Transverse colon (tissue), 4 donors: ENCODE measurements around the gene NPTXR.

ENCODE experiments used
- CTCF ChIP-seq, 5 experiments: fragments of 200-600 bp in 3 of 5; fragments of 450-650 bp in 2 of 5; sonication (generic) in 3 of 5; IDR thresholded peaks; 1 replicate in 2 of 5; 2 replicates in 3 of 5; pipeline ENCODE4 v1.5.1; 2016 to 2017; ENCODE audit warnings: antibody characterized with exemption in 5 of 5, inconsistent platforms in 3 of 5, mild to moderate bottlenecking in 2 of 5, moderate library complexity in 1 of 5
- EP300 ChIP-seq: sonication (generic); formaldehyde crosslinking; IDR thresholded peaks from one replicate; pipeline ENCODE4 v1.6.1; 2017; ENCODE audit warnings: antibody characterized with exemption, low read depth
- POLR2A ChIP-seq: fragments of 450-650 bp; IDR thresholded peaks from one replicate; pipeline ENCODE4 v1.6.1; 2016; ENCODE audit warnings: antibody characterized with exemption, mild to moderate bottlenecking, moderate library complexity
- POLR2AphosphoS5 ChIP-seq, 3 donors: sonication (generic); formaldehyde crosslinking; IDR thresholded peaks; one replicate each; pipeline ENCODE4 v1.6.1; 2016; ENCODE audit warnings: antibody characterized with exemption in 3 of 3

- TF ChIP-seq POLR2AphosphoS5 (IDR thresholded peaks at IDR 0.05), result no peak
- TF ChIP-seq CTCF (IDR thresholded peaks at IDR 0.05), result no peak
- TF ChIP-seq POLR2A, result no peak
- TF ChIP-seq EP300, result no peak
These were observed 6.0 kb upstream of the NPTXR start for GRCh38 chr22:38849811-38850210.
